DND-41 (cell line): Measurements from ENCODE around the gene ONECUT3.

ENCODE experiments used
- ATAC-seq: fragments of 200-7000 bp; cut with Tn5 transposase; 3 replicates; pipeline ENCODE4 v1.9.1; 2021; ENCODE audit warnings: low read depth; ENCODE audit not compliant: insufficient read depth
- DNase-seq: peaks from one replicate; pipeline ENCODE4 v3.0.0-alpha.2; 2020
- H2AFZ ChIP-seq: 2 replicates; pipeline ENCODE4 v1.6.0; 2012; ENCODE audit warnings: low read depth, low read length
- H3K27ac ChIP-seq: 2 replicates; pipeline ENCODE4 v1.5.1; 2012; ENCODE audit warnings: low read length, inconsistent platforms
- H3K27me3 ChIP-seq: fragments of 200-600 bp; sonication (generic); 2 replicates; pipeline ENCODE4 v1.6.0; 2012; ENCODE audit warnings: low read length, mild to moderate bottlenecking, inconsistent platforms; ENCODE audit not compliant: insufficient read depth, poor library complexity
- H3K36me3 ChIP-seq: 2 replicates; pipeline ENCODE4 v1.5.1; 2012; ENCODE audit warnings: low read length, inconsistent platforms; ENCODE audit not compliant: insufficient read depth
- H3K4me1 ChIP-seq: 2 replicates; pipeline ENCODE4 v1.5.1; 2012; ENCODE audit warnings: mild to moderate bottlenecking, low read length; ENCODE audit not compliant: insufficient read depth
- H3K4me2 ChIP-seq: 2 replicates; pipeline ENCODE4 v1.6.0; 2012; ENCODE audit warnings: mild to moderate bottlenecking, moderate library complexity, low read length, inconsistent platforms; ENCODE audit not compliant: insufficient read depth
- H3K4me3 ChIP-seq, 2 experiments: fragments of 200-600 bp in 1 of 2; shearing (Covaris generic) in 1 of 2; 2 replicates each; pipeline ENCODE4 v1.5.1; 2012 to 2016; ENCODE audit warnings: inconsistent platforms in 2 of 2, low read length in 2 of 2, mild to moderate bottlenecking in 2 of 2, low read depth in 1 of 2, moderate library complexity in 1 of 2
- H3K79me2 ChIP-seq: 2 replicates; pipeline ENCODE4 v1.6.0; 2012; ENCODE audit warnings: low read length, inconsistent platforms; ENCODE audit not compliant: insufficient read depth
- H3K9ac ChIP-seq: 2 replicates; pipeline ENCODE4 v1.6.0; 2012; ENCODE audit warnings: low read depth, mild to moderate bottlenecking, inconsistent platforms, low read length, moderate library complexity
- H3K9me3 ChIP-seq: 2 replicates; pipeline ENCODE4 v1.5.1; 2012; ENCODE audit warnings: low read length, moderate library complexity, mild to moderate bottlenecking, inconsistent platforms; ENCODE audit not compliant: insufficient read depth, severe bottlenecking
- H4K20me1 ChIP-seq: 2 replicates; pipeline ENCODE4 v1.6.0; 2012; ENCODE audit warnings: low read length; ENCODE audit not compliant: insufficient read depth
- EZH2 ChIP-seq: IDR thresholded peaks from 3 replicates; pipeline ENCODE4 v1.6.1; 2012; ENCODE audit warnings: borderline replicate concordance, low read depth, mild to moderate bottlenecking, moderate library complexity, low read length, inconsistent platforms; ENCODE audit not compliant: severe bottlenecking
- TF ChIP-seq, protein P1 (sequence below): IDR thresholded peaks from 2 replicates; pipeline ENCODE4 v1.5.1; 2012; ENCODE audit warnings: borderline replicate concordance, low read length, moderate library complexity, mild to moderate bottlenecking; ENCODE audit not compliant: poor library complexity, severe bottlenecking; ENCODE audit errors: extremely low read depth

Gene ONECUT3

DNA sequence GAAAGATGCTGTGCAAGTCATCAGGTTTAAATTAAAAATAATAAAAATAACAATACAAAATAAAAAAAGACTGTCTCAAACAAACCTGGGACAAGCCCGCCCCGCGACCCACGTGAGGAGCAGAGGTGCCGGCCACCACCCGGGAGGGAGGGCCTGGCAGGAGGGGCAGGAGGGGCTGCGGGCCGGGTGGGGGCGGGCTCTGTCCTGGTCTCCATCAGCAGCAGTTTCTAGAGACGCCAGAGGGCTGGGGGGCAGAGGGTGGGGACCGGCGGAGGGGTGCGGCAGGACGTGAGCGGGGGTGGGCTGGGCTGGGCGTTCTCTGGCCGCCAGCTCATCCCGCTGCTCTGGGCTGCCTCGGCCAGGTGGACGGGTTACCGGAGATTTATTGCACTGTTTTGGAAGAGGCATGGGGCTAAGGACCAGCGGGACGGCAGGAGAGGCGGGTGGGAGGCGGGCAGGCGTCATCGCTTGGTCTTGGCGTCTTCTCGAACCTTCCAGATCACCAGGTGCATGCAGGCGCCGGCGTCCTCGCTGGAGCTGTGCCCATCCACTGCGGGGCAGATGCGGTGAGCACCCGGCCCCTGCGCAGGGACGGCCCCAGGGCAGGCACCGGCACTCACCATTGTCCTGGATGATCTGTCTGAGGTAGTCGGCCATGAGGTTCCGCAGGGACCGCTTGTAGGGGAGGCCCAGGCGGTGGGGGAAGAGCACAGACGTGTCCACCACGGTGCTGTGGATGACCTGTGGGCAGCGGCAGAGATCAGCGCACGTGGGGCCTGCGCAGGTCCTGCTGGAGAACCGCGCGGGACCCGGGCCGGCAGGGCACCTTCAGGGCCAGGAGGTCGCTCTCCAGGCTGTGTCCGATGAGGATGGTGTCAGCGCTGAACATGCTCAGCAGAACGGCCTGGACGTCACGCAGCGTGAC is 62.6 kb downstream of the ONECUT3 start:
- Histone ChIP-seq H4K20me1 (peaks cover 15% of the 10 kb centered on the region), H3K4me2 (no peak overlapping the region), H3K9ac (no peak overlapping the region), H3K4me3 (no peak overlapping the region), H3K79me2 (peaks cover 11% of the 10 kb centered on the region), H2AFZ (no peak overlapping the region), H3K27ac (no peak overlapping the region), H3K9me3 (no peaks in the 10 kb centered on the region), H3K36me3 (peaks cover 59% of the 10 kb centered on the region), H3K4me1 (peaks cover 38% of the 10 kb centered on the region), H3K27me3 (no peaks in the 10 kb centered on the region)
- no peak for ATAC-seq
- no peak for DNase-seq
- TF ChIP-seq EZH2 = no peak
- TF ChIP-seq, protein P1, sequence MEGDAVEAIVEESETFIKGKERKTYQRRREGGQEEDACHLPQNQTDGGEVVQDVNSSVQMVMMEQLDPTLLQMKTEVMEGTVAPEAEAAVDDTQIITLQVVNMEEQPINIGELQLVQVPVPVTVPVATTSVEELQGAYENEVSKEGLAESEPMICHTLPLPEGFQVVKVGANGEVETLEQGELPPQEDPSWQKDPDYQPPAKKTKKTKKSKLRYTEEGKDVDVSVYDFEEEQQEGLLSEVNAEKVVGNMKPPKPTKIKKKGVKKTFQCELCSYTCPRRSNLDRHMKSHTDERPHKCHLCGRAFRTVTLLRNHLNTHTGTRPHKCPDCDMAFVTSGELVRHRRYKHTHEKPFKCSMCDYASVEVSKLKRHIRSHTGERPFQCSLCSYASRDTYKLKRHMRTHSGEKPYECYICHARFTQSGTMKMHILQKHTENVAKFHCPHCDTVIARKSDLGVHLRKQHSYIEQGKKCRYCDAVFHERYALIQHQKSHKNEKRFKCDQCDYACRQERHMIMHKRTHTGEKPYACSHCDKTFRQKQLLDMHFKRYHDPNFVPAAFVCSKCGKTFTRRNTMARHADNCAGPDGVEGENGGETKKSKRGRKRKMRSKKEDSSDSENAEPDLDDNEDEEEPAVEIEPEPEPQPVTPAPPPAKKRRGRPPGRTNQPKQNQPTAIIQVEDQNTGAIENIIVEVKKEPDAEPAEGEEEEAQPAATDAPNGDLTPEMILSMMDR = no peak

DNA sequence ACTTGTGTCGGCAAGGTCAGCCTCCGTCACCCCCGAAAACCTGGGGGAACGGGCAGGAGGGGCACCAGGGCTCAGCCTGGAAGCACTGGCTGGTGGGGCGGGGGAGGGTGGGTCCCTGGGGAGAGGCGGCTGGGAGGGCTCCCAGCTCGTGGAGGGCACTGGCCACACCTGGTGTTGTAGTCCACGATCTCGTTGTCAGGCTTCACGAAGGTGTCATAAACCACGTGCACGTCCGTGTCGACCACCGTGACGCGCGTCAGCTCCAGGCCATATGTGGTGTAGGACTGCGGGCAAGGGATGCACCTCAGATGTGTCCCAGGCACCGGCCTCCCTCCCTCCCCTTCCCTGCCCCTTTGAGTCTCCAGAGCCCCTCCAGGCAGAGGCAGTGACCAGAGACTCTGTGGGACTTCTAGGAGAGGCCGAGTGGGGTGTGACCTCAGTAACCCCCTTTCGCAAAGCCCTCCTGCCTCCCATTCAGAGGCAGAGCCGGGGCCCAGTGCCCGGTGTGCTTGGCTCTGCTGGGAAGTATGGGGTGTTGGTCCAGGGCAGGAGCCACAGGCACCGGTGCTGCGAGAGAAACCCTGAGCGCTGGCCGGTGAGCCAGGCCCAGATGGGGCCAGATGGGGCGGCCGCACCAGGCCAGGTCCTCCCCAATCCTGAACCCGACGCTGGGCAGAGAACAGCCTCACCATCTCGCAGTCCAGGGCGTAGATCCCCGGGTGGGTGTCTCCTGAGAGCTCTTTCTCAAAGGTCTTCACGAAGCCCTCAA is 63.4 kb downstream of the ONECUT3 start:
- no peak for TF ChIP-seq EZH2
- TF ChIP-seq, protein P1 = no peak
- Histone ChIP-seq H4K20me1 (peaks cover 19% of the 10 kb centered on the region), H3K27ac (no peak overlapping the region), H3K27me3 (no peaks in the 10 kb centered on the region), H3K4me2 (no peak overlapping the region), H3K4me1 (peaks cover 30% of the 10 kb centered on the region), H3K79me2 (peaks cover 2% of the 10 kb centered on the region; the same call in 1 of the 2 replicates), H3K4me3 (no peak overlapping the region), H3K9me3 (no peaks in the 10 kb centered on the region), H3K36me3 (peaks cover 68% of the 10 kb centered on the region), H3K9ac (no peak overlapping the region), H2AFZ (no peak overlapping the region)
- ATAC-seq = no peak
- DNase-seq = no peak

DNA sequence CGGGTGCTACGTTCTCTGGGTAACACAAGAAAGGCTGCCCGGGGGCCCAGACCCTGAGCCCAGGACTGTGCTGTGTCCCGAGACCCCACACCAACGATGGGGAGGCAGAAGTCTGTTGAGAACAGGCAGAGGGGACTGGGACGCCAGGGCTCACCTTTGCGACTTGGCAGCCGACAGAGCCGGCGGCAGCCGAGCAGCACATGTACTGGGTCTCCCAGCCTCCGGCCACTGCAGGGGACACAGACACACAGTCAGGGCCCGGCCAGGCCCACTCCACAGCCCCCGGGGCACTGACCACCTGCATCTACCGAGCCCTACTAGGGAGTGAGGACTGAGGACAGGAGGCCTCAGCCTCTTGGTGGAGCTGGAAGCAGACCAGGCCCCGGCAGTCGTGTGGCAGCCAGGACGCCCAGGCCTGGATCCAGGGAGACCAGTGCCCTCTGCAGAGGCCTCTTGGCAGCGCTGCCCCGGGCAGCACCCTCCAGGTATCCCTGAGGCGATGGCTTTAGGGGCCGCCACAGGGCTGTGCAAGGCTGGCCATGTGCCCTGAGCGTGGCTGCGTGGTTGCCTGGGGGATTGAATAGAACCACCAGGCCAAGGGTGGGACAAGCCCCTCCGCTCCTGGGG is 64.4 kb downstream of the ONECUT3 start:
- peaks cover 28% of the 10 kb centered on the region for H4K20me1 ChIP-seq
- H3K9ac ChIP-seq = no peak overlapping the region
- ATAC-seq (no peak), DNase-seq (no peak)
- H3K4me1 ChIP-seq = peaks cover 26% of the 10 kb centered on the region
- no peak overlapping the region for H3K4me2 ChIP-seq
- H3K27me3 ChIP-seq = no peaks in the 10 kb centered on the region
- H3K4me3 ChIP-seq = no peak overlapping the region
- H3K27ac ChIP-seq = no peak overlapping the region
- H2AFZ ChIP-seq = no peak overlapping the region
- H3K9me3 ChIP-seq = no peaks in the 10 kb centered on the region
- TF ChIP-seq, protein P1 = no peak
- TF ChIP-seq EZH2 = no peak
- H3K79me2 ChIP-seq = no peaks in the 10 kb centered on the region
- peaks cover 77% of the 10 kb centered on the region for H3K36me3 ChIP-seq
